HCT116 (cell line): ENCODE data around the gene ITIH3. TPM values are rescaled to one million over a fixed set of nuclear protein-coding genes. Genes with fewer than 3 reads are reported as not detected.

ENCODE experiments used
- ATAC-seq: fragments of 200-7000 bp; cut with Tn5 transposase; 2 replicates; pipeline ENCODE4 v1.9.1; 2020; ENCODE audit warnings: mild to moderate bottlenecking, moderate library complexity
- BruUV-seq: library from RNA; stranded (reverse); fragments of 400-500 nt; replicated peaks from 2 replicates; lab custom pipeline; 2021; lab: Mats Ljungman, UMichigan
- CTCF ChIA-PET: fragments of 300-600 bp; sonication (Branson Sonifier 250); formaldehyde crosslinking; loops from one replicate; lab custom pipeline; 2021; ENCODE audit warnings: antibody characterized with exemption; lab: Charles Lee
- POLR2A ChIA-PET: fragments of 300-600, 350-600 bp; sonication (Branson Sonifier 250); formaldehyde crosslinking; loops from one replicate; lab custom pipeline; 2021; ENCODE audit warnings: antibody characterized with exemption; lab: Charles Lee
- RAD21 ChIA-PET, 2 experiments: fragments of 300-600 bp; sonication (Branson Sonifier 250); formaldehyde crosslinking; loops; one replicate each; lab custom pipeline; 2023; ENCODE audit warnings: low total read pairs in 2 of 2; ENCODE audit not compliant: uncharacterized antibody in 2 of 2, unreplicated experiment in 2 of 2, low non-redundant PET in 1 of 2; lab: Charles Lee
- DNase-seq: peaks from one replicate; pipeline ENCODE4 v3.0.0-alpha.2; 2010; ENCODE audit warnings: low read depth, low spot score
- H2AFZ ChIP-seq: fragments of 200-600 bp; shearing (Covaris generic), sonication (generic); 2 replicates; pipeline ENCODE4 v1.6.1; 2017; ENCODE audit warnings: low read depth, mixed run types, mixed read lengths, antibody characterized with exemption, low read length; ENCODE audit not compliant: poor library complexity, severe bottlenecking
- H3K27ac ChIP-seq: 2 replicates; pipeline ENCODE4 v1.5.1; 2012; ENCODE audit warnings: low read depth, low read length
- H3K27me3 ChIP-seq: fragments of 200-600 bp; sonication (generic); 2 replicates; pipeline ENCODE4 v1.6.1; 2016; ENCODE audit warnings: mixed run types, low read length, mixed read lengths; ENCODE audit not compliant: insufficient read depth
- H3K36me3 ChIP-seq, 2 experiments: fragments of 200-500 bp in 1 of 2; fragments of 200-600 bp in 1 of 2; sonication (Bioruptor generic) in 1 of 2; sonication (generic) in 1 of 2; 2 replicates each; pipeline versions ENCODE4 v1.5.1 to v1.6.1; 2014 to 2016; ENCODE audit warnings: low read length in 2 of 2, inconsistent platforms in 1 of 2, mixed read lengths in 1 of 2, mixed run types in 1 of 2; ENCODE audit not compliant: insufficient read depth in 2 of 2, control insufficient read depth in 1 of 2
- H3K4me1 ChIP-seq, 2 experiments: fragments of 200-600 bp in 1 of 2; sonication (generic) in 1 of 2; 2 replicates each; pipeline versions ENCODE4 v1.5.1 to v1.6.1; 2012 to 2017; ENCODE audit warnings: low read length in 2 of 2, inconsistent platforms in 1 of 2, mild to moderate bottlenecking in 1 of 2, mixed read lengths in 1 of 2, mixed run types in 1 of 2, moderate library complexity in 1 of 2; ENCODE audit not compliant: insufficient read depth in 2 of 2, control insufficient read depth in 1 of 2
- H3K4me2 ChIP-seq: fragments of 200-600 bp; sonication (generic); 2 replicates; pipeline ENCODE4 v1.6.1; 2017; ENCODE audit warnings: mixed run types, low read length, mixed read lengths
- H3K4me3 ChIP-seq, 2 experiments: fragments of 200-600 bp in 1 of 2; sonication (generic) in 1 of 2; replicated peaks in 1 of 2; 2 replicates each; pipeline ENCODE4 v1.5.1; 2011 to 2016; ENCODE audit warnings: low read length in 2 of 2, control low read depth in 1 of 2, low read depth in 1 of 2, mild to moderate bottlenecking in 1 of 2, mixed read lengths in 1 of 2, mixed run types in 1 of 2
- H3K79me2 ChIP-seq: fragments of 200-600 bp; sonication (generic); 2 replicates; pipeline ENCODE4 v1.6.1; 2017; ENCODE audit warnings: mild to moderate bottlenecking, mixed run types, low read length, moderate library complexity, mixed read lengths; ENCODE audit not compliant: insufficient read depth
- H3K9ac ChIP-seq: fragments of 200-600 bp; sonication (generic); 2 replicates; pipeline ENCODE4 v1.6.1; 2016; ENCODE audit warnings: low read length, mixed read lengths
- H3K9me2 ChIP-seq: fragments of 200-600 bp; sonication (generic), shearing (Covaris generic); 2 replicates; pipeline ENCODE4 v1.6.1; 2017; ENCODE audit warnings: mixed run types, mild to moderate bottlenecking, moderate library complexity; ENCODE audit not compliant: insufficient read depth
- H3K9me3 ChIP-seq, 2 experiments: fragments of 200-500 bp in 1 of 2; fragments of 200-600 bp in 1 of 2; sonication (Bioruptor generic) in 1 of 2; sonication (generic) in 1 of 2; 2 replicates each; pipeline ENCODE4 v1.6.1; 2014 to 2017; ENCODE audit warnings: low read length in 2 of 2, mixed read lengths in 2 of 2, inconsistent platforms in 1 of 2, low read depth in 1 of 2, mild to moderate bottlenecking in 1 of 2, mixed run types in 1 of 2, moderate library complexity in 1 of 2; ENCODE audit not compliant: control insufficient read depth in 1 of 2, insufficient read depth in 1 of 2
- H4K20me1 ChIP-seq: fragments of 200-600 bp; sonication (generic), shearing (Covaris generic); 2 replicates; pipeline ENCODE4 v1.6.1; 2017; ENCODE audit warnings: mixed run types, mild to moderate bottlenecking, moderate library complexity; ENCODE audit not compliant: insufficient read depth
- CEBPB ChIP-seq: IDR thresholded peaks from 2 replicates; pipeline ENCODE4 v1.6.1; 2012; ENCODE audit warnings: low read depth
- EGR1 ChIP-seq: IDR thresholded peaks from 2 replicates; pipeline ENCODE4 v1.6.1; 2012; ENCODE audit warnings: low read depth
- EZH2 ChIP-seq: fragments of 200-600 bp; sonication (generic); IDR thresholded peaks from 2 replicates; pipeline ENCODE4 v1.6.1; 2017; ENCODE audit warnings: antibody characterized with exemption, mixed run types
- EZH2phosphoT487 ChIP-seq: fragments of 200-600 bp; IDR thresholded peaks from 2 replicates; pipeline ENCODE4 v1.6.1; 2018; ENCODE audit warnings: antibody characterized with exemption, borderline replicate concordance
- JUND ChIP-seq: IDR thresholded peaks from 2 replicates; pipeline ENCODE4 v1.6.1; 2012
- POLR2A ChIP-seq: IDR thresholded peaks from 2 replicates; pipeline ENCODE4 v1.7.0; 2011; ENCODE audit warnings: borderline replicate concordance; ENCODE audit not compliant: insufficient read depth, insufficient read length; ENCODE audit errors: extremely low read depth
- POLR2AphosphoS5 ChIP-seq: IDR thresholded peaks from 2 replicates; pipeline ENCODE4 v1.6.1; 2011; ENCODE audit warnings: mild to moderate bottlenecking, low read depth, low read length, moderate library complexity
- RAD21 ChIP-seq: IDR thresholded peaks from 2 replicates; pipeline ENCODE4 v1.6.1; 2012; ENCODE audit warnings: low read depth, mild to moderate bottlenecking
- REST ChIP-seq: IDR thresholded peaks from 2 replicates; pipeline ENCODE4 v1.6.1; 2012; ENCODE audit warnings: low read depth
- SIN3A ChIP-seq: IDR thresholded peaks from 2 replicates; pipeline ENCODE4 v1.6.1; 2012; ENCODE audit warnings: low read depth
- SP1 ChIP-seq: IDR thresholded peaks from 2 replicates; pipeline ENCODE4 v1.6.1; 2012; ENCODE audit warnings: low read depth
- SRF ChIP-seq: IDR thresholded peaks from 2 replicates; pipeline ENCODE4 v1.6.1; 2012; ENCODE audit warnings: low read depth
- YY1 ChIP-seq: IDR thresholded peaks from 2 replicates; pipeline ENCODE4 v1.6.1; 2011; ENCODE audit warnings: low read length, low read depth, moderate library complexity, mild to moderate bottlenecking; ENCODE audit not compliant: insufficient replicate concordance; ENCODE audit errors: extremely low read depth
- ZFX ChIP-seq: fragments of 450-650 bp; IDR thresholded peaks from 2 replicates; pipeline ENCODE4 v1.6.1; 2017
- ZNF274 ChIP-seq: fragments of 200-500 bp; sonication (Bioruptor generic); IDR thresholded peaks from 2 replicates; pipeline ENCODE4 v1.6.1; 2014; ENCODE audit warnings: mild to moderate bottlenecking, low read depth, low read length, inconsistent platforms
- intact Hi-C: fragments of 100-400 bp; cut with micrococcal nuclease; formaldehyde crosslinking; loops from 2 replicates; pipeline ENCODE4 v1.10.0; 2022
- total RNA-seq: library from RNA; stranded (reverse); gene quantifications from one replicate; pipeline ENCODE4 v1.2.1, GENCODE V29; 2021; ENCODE audit not compliant: unreplicated experiment
- TF ChIP-seq, protein P1 (sequence below): IDR thresholded peaks from 2 replicates; pipeline ENCODE4 v1.6.1; 2012
- TF ChIP-seq, protein P2 (sequence below): IDR thresholded peaks from 2 replicates; pipeline ENCODE4 v1.6.1; 2011; ENCODE audit warnings: mild to moderate bottlenecking, low read length, moderate library complexity; ENCODE audit not compliant: insufficient replicate concordance; ENCODE audit errors: extremely low read depth

The ITIH3 gene
- total RNA-seq, 1 experiment from 2014 or later: 0.44 TPM

DNA sequence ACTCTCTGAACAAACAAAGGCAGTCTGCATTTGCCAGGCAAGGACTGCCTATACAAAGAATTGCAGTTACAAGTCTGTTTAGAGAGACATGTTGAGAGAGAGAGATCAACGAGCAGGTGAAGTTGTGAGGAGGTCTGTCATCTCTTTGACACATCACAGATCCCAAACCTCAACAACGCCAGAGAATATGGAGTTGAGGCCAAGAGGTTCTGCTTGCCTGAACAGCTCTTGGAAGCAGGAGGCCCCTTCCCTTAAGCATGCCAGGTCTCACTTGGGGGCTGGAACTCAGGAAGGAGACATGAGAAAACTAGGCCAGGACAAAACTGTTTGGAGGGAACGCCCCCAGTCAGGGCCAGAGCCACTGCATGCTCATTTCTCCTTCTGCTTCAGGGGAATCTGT lies 62.5 kb downstream of the ITIH3 start:
- no peaks in the 10 kb centered on the region for H3K9me3 ChIP-seq
- CTCF ChIA-PET: no interaction called here
- no peak overlapping the region for H3K4me2 ChIP-seq
- RAD21 ChIA-PET: interaction anchor here in 1 of 2 experiments (0.6 kb wide), 1 partner anchor 65 kb away, joined by 4 read pairs; no protein-coding TSS in a partner anchor
- POLR2A ChIA-PET: no interaction called here
- BruUV-seq: no TSS peak
- no peaks in the 10 kb centered on the region for H3K79me2 ChIP-seq
- H3K27ac ChIP-seq: no peak overlapping the region
- H3K4me3 ChIP-seq: no peak overlapping the region
- H3K9ac ChIP-seq: no peak overlapping the region
- DNase-seq (no peak), ATAC-seq (no peak)
- no peaks in the 10 kb centered on the region for H3K27me3 ChIP-seq
- no peak for TF ChIP-seq POLR2A
- H3K9me2 ChIP-seq: no peaks in the 10 kb centered on the region
- no peaks in the 10 kb centered on the region for H4K20me1 ChIP-seq
- intact Hi-C loops: no loop called here
- H3K36me3 ChIP-seq: no peaks in the 10 kb centered on the region
- no peaks in the 10 kb centered on the region for H3K4me1 ChIP-seq
- H2AFZ ChIP-seq: no peak overlapping the region

DNA sequence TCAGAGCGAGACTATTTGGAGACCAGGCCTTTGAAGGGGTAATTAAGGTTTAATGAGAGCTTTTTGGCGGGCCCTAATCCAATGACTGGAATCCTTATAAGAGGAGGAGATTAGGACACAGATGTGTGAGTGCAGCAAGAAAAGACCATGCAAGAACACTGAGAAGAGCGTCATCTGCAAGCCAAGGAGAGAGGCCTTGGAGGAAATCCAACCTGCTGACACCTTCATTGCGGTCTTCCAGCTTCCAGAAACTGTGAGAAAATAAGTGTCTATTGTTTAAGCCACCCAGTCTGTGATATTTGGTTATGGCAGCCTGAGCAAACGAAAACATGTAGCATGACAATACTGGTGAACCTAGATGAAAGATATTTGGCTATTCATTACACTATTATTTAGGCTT lies 63.3 kb downstream of the ITIH3 start:
- Histone ChIP-seq H4K20me1 (no peaks in the 10 kb centered on the region), H3K9ac (no peak overlapping the region), H3K9me2 (no peaks in the 10 kb centered on the region), H3K27ac (no peak overlapping the region), H3K4me3 (no peak overlapping the region), H3K27me3 (no peaks in the 10 kb centered on the region), H3K9me3 (no peaks in the 10 kb centered on the region), H3K4me2 (no peak overlapping the region), H3K4me1 (no peaks in the 10 kb centered on the region), H3K36me3 (no peaks in the 10 kb centered on the region), H2AFZ (no peak overlapping the region), H3K79me2 (no peaks in the 10 kb centered on the region)
- ATAC-seq: no peak
- intact Hi-C loops: no loop called here
- DNase-seq: no peak
- RAD21 ChIA-PET: no interaction called here
- POLR2A ChIA-PET: no interaction called here
- no TSS peak for BruUV-seq
- CTCF ChIA-PET: no interaction called here
- TF ChIP-seq POLR2AphosphoS5 (no peak), EGR1 (no peak), CEBPB (no peak), SIN3A (no peak), ZFX (no peak), SP1 (no peak), EZH2 (no peak), RAD21 (no peak), POLR2A (no peak), REST (no peak), SRF (no peak), JUND (no peak), YY1 (no peak), EZH2phosphoT487 (no peak), ZNF274 (no peak)
- TF ChIP-seq, protein P1, sequence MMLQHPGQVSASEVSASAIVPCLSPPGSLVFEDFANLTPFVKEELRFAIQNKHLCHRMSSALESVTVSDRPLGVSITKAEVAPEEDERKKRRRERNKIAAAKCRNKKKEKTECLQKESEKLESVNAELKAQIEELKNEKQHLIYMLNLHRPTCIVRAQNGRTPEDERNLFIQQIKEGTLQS: no peak
- TF ChIP-seq, protein P2, sequence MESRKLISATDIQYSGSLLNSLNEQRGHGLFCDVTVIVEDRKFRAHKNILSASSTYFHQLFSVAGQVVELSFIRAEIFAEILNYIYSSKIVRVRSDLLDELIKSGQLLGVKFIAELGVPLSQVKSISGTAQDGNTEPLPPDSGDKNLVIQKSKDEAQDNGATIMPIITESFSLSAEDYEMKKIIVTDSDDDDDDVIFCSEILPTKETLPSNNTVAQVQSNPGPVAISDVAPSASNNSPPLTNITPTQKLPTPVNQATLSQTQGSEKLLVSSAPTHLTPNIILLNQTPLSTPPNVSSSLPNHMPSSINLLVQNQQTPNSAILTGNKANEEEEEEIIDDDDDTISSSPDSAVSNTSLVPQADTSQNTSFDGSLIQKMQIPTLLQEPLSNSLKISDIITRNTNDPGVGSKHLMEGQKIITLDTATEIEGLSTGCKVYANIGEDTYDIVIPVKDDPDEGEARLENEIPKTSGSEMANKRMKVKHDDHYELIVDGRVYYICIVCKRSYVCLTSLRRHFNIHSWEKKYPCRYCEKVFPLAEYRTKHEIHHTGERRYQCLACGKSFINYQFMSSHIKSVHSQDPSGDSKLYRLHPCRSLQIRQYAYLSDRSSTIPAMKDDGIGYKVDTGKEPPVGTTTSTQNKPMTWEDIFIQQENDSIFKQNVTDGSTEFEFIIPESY: no peak
